ENCODE measurements around the gene CDC42BPG.

The CDC42BPG gene

DNA sequence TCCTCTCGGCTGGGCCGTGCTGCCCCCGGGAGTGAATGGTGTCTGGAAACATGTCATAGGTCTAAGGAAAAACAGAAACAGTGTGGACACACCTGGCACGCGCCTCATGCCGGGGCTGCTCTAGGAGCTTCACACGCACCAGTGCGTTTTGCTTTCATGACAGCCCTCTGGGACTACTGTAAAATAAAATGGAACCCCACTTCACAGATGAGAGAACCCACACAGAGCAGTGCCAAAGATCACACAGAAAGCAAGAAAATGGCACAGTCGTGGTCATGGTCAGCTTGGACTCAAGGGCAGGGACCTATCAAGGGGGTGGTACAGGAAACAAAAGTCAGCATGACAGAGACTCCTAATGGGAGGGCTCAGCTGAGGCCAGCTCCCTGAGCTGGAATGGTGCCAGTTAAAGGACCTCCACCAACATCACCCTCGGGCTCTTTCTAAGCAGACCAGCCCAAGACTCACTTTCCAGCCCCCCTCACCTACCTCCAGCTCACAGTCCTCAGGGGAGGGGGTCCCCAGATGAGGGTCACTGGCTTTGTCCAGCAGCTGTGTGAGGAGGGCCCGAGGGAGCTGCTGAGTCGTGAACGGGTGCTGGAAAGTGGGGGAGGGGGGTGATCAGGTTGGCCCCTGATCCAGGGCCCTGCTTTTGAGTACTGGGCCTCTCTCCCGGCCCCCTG, 44.7 kb downstream of the CDC42BPG start:
- CTCF ChIA-PET = interaction anchor here (0.9 to 3.4 kb wide), 4 partner anchors 8 to 197 kb away, joined by 3 to 13 read pairs (median 3); partner anchors contain the start of gene BATF2
- DNase-seq (ENCODE audit: low read depth, low spot score) = no peak
- no peak overlapping the region for H3K4me3 ChIP-seq (ENCODE audit: low read depth, low read length)
- no peak for TF ChIP-seq CTCF (IDR thresholded peaks at IDR 0.05; ENCODE audit: insufficient read depth, low read length, missing control alignments)
- POLR2A ChIA-PET = interaction anchor here (1.3 kb wide), 1 partner anchor 21 kb away, joined by 4 read pairs; the partner anchor contains the start of gene SF1

GRCh38 chr11:64799256-64799622, 45.2 kb downstream of the CDC42BPG start:
- ChIA-PET POLR2A (no interaction called here), CTCF (interaction anchor here (0.9 to 3.4 kb wide), 2 partner anchors 11 to 198 kb away, joined by 3 to 13 read pairs; partner anchors contain the start of gene BATF2)
- no peak for TF ChIP-seq CTCF (IDR thresholded peaks at IDR 0.05; ENCODE audit: insufficient read depth, low read length, missing control alignments)
- H3K4me3 ChIP-seq (ENCODE audit: low read depth, low read length) = no peak overlapping the region
- no peak for DNase-seq (ENCODE audit: low read depth, low spot score)

DNA sequence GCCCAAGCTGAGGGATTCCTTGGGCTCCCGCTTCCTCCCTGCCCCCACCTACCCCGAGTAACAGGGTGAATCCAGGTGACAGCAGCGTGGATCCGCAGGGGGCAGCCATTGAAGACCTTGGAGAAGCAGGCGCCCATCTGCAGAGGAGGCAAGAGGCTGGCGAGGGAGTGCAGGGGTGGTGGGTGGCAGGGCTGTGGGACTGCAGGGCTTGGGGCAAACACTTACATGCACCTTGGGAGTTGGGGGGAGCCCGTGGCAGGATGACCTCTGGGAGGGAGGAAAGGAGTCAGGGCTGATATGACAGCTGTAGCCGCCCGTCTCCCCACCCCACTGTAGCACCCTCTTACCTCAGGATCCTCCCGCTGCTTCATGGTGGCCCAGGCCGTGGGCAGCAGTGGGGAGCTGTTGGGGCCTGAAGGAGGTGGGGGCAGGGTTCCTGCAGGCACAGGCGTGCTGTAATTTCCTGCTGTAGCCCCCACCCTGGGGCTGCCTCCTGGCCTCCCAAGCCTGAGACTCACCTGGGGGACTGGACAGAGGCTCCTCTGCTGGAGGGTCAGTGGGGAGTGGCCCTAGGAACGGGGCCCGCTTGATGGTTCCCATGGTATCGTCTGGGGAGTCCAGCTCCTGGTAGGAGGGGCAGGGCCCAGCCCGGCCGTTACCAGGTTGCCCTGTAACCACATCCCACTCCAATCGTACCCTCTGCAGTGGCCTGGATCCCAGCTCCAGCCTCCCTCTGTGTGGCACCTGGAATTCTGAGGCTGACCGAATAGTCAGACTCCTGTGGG, 47.5 kb downstream of the CDC42BPG start:
- no peak for DNase-seq (ENCODE audit: low read depth, low spot score)
- ChIA-PET POLR2A (interaction anchor here (0.9 kb wide), 1 partner anchor 18 kb away, joined by 3 read pairs; the partner anchor contains the start of gene SF1), CTCF (interaction anchor here (1.2 to 3.4 kb wide), 3 partner anchors 8 to 15 kb away, joined by 3 to 13 read pairs (median 3); no protein-coding TSS in a partner anchor)
- no peak for TF ChIP-seq CTCF (IDR thresholded peaks at IDR 0.05; ENCODE audit: insufficient read depth, low read length, missing control alignments)
- H3K4me3 ChIP-seq (ENCODE audit: low read depth, low read length) = no peak overlapping the region

GRCh38 chr11:64796047-64796756, 48.3 kb downstream of the CDC42BPG start:
- CTCF ChIA-PET = interaction anchor here (1.4 to 3.4 kb wide), 2 partner anchors 8 to 15 kb away, joined by 3 to 13 read pairs; no protein-coding TSS in a partner anchor

GRCh38 chr11:64794526-64794925, 49.9 kb downstream of the CDC42BPG start:
- ChIA-PET POLR2A (interaction anchor here (0.7 kb wide), 1 partner anchor 334 kb away, joined by 3 read pairs; no protein-coding TSS in a partner anchor), CTCF (interaction anchor here (1.4 kb wide), 2 partner anchors 9 to 15 kb away, joined by 4 to 5 read pairs; no protein-coding TSS in a partner anchor)
- TF ChIP-seq CTCF (IDR thresholded peaks at IDR 0.05; ENCODE audit: insufficient read depth, low read length, missing control alignments) = no peak
- DNase-seq (ENCODE audit: low read depth, low spot score) = no peak
- no peak overlapping the region for H3K4me3 ChIP-seq (ENCODE audit: low read depth, low read length)

More at GRCh38 chr11:64796047-64796756, 48.3 kb downstream of the CDC42BPG start:
- no peak for TF ChIP-seq CTCF (IDR thresholded peaks at IDR 0.05; ENCODE audit: insufficient read depth, low read length, missing control alignments)
- DNase-seq (ENCODE audit: low read depth, low spot score) = no peak
- POLR2A ChIA-PET = interaction anchor here (0.9 kb wide), 1 partner anchor 18 kb away, joined by 3 read pairs; the partner anchor contains the start of gene SF1
- H3K4me3 ChIP-seq (ENCODE audit: low read depth, low read length) = no peak overlapping the region
